GM21576 (cell line): ENCODE measurements around the gene ERG.

Source experiments
- ATAC-seq: cut with Tn5 transposase; IDR thresholded peaks from one replicate; pipeline ENCODE4 v1.9.1; 2021; ENCODE audit warnings: mild to moderate bottlenecking, moderate library complexity; ENCODE audit not compliant: unreplicated experiment

ERG gene

DNA sequence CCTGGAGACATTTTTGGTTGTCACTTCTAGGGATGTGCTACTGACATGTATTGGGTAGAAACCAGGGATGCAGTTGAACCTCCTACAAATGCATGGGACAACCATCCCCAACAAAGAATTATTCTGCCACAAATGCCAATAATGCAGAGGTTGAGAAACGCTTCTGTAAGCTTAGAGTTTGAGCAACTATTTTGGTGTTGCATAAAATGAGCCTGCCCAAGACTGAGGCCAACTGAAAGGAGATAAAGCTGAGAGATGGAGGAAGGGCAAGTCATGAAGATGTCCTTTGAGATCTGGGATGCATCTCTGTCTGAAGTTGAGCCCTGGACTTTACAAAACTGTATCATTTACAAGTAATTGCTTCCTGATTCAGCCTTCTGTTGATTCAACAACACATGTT is 134.6 kb downstream of the ERG start:
- ATAC-seq = no peak

DNA sequence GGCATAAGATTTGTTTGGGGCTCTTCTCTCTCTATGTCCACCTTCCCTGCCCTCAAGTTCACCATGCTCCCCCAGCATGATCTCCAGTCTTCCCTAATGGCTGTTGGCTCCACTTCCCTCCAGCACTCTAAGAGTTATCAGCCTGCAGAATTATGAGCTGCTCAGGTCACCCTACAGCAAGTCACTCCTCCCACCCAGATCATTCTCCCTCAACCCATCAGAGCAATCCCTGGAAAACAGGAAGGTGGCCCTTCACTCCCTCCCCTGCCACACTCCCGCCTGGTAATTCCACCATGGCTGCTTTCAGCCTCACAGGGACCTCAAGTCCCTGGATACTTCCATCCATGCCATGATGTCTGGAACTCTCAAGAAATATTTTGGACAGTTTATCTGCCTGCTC is 137.0 kb downstream of the ERG start:
- ATAC-seq = no peak

DNA sequence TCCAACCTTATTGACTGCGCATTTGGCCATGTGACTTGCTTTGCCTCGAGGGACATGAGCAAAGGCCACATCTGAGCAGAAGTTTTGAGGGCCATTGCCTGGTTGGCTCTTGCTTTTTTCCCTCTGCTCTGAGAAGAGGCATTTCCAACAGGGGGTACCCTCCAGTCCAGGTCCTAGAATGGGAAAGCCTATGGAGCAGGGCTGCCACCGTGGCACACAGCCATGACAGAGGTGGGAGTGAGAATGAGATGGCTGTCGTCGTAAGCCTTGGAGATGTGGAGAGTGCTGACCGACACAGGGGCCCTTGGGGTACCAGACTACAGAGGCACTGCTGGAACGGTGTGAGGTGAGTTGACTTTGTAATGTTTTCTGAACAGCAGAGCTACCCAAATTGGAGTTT is 138.4 kb downstream of the ERG start:
- no peak for ATAC-seq

DNA sequence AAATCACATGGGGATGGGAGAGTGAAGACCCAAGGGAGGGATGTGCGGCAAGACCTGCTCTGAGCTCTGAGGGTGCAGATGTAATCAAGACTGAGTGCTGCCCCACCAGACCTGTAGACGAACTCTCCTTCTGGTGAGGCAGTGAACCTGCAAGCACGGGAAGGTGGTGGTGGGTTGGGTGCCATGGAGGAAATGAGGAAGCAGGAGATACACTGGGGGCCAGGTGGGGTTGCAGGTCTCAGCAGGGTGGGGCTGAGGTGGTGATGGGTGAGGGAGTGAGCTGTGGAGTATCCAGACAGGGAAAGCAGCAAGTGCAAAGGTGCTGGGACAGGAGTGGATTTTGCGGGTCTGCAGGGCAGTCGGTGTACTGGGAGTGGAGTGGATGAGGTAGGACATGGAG is 139.2 kb downstream of the ERG start:
- ATAC-seq = no peak

DNA sequence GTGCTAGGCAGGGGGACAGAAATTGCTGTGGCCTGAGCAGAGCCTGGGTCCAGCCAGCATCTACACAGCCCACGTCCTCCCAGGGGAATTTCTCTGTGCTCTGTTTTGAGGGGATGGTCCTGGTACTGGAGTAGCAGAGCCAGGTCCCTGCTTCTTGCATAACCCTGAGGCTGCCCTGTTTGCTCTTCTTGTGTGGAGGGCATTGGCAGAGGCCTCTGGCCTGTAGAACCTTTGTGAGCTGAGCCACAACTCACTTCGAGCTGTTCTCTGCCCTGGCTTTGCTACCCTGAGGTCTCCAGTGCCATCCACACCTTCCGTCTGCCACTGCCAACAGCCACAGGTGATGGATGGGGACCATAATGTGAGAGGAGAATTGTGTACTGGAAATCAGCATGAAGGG is 139.6 kb downstream of the ERG start:
- ATAC-seq = no peak

DNA sequence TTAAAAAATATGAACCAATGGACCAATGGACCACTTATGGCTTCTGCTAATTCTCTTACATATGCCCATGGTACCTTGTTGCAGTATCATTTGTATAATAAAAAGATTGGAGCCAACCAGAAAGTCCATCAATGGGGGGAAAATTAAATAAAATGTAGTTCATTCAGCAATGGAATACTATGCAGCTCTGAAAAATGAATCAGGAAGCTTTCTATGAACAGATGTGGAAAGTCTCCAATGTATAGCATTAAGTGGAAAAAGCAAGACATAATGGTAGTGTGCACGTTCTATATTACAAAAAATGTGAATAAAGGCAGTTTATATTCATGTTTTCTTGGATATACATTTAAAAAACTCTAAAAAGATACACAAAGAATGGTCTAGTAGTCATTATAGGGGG is 140.2 kb downstream of the ERG start:
- no peak for ATAC-seq

DNA sequence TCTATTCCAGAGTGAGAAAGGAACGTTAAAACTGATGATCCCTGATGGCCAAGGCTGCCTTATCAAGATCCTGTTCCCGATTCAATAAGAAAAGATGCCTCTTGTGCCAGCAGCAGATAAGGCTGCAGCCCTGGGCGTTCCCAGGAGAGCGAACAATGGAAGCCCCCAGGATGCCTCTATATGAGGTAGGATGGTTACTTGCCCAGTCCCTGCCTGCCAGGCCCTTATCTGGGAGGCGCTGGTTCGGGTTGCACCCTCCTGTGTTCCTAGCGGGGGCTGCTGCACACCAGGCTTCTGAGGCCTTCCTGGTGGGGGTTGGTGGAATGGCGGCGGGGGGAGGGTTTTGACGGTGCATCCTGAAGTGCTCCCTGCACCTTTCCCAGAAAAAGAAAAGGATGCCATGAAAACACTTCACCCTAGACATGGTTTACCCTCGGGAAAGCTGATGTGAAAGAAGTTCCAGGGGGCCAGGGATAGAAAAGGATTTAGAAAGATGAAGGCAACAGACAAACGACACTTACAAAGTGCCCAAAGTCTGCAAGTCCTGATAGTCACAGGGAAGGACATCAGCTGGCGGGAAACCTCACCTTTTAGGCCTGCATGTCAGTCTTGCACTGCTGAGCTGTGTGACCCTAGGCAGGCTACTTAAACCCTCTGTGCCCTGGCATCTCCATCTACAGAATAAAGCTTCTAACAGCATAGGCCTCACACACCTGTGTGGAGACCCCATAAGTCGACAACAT is 141.2 kb downstream of the ERG start:
- no peak for ATAC-seq

DNA sequence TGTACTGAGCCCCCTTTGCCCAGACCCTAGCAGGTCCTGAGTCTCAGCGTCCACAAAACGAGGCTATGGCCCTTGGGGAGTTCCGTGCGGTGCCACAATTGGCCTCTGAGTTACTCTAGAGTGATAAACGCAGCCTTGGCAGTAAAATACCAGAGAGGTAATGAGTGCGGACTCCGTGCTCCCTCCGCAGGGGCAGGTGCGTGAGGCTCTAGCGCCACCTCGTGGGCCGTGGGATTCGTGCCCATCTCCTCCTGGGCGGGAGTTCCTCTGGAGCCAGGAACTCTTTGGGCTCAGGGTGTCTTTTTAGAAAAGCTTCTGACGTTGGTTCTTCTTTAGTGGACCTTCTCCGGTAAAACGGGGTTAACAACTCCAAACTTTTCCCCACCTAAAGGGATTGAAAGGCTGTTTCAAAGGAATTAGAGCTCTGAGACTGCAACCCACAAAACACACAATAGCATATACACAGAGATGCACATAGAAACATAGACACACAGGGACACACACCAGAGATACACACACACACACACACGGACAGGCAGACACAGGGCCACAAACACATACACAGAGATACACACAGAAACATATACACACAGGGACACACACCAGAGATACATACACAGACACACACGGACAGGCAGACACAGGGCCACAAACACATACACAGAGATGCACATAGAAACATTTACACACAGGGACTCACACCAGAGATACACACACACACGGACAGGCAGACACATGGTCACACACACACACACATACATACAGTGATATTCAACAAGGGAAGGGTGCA is 142.1 kb downstream of the ERG start:
- peak; percentile 64 for ATAC-seq

DNA sequence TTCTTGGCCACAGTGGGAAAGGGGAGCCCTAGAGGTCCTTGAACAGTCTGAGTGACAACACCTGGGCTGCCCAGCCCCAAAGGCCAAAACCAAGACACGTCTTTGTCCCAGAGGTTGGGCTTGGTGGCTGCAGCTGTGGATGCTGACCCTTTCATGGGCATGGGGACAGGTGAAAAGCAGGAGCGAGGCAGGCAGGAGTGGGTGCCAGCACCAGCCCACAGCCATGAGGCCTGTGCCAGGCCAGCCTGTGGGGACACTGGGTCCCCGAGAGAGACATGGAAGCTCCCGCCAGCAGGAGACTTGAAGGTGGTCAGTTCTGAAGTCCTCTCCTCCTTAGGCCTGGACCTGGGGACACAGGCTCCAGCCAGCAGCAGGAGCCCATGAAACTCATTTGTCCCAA is 142.9 kb downstream of the ERG start:
- no peak for ATAC-seq

DNA sequence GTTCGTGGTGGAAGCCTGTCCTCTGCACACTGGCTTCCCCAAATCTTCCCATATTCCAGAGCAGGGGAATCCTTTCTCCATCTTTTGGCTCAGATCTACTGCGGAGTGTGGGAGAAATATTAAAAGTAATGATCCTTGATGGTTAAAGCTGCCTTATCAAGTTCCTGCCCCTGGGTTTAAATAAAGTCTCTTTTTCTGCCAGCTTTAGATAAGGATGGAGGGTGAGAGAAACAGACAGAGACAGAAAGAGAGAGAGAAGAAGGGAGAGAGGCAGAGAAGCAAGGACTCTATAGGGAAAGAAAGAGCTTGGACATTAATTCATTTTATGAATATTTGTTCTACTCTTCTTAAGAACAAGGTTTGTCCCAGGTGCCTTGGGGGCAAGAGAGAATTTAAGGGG is 143.5 kb downstream of the ERG start:
- no peak for ATAC-seq

DNA sequence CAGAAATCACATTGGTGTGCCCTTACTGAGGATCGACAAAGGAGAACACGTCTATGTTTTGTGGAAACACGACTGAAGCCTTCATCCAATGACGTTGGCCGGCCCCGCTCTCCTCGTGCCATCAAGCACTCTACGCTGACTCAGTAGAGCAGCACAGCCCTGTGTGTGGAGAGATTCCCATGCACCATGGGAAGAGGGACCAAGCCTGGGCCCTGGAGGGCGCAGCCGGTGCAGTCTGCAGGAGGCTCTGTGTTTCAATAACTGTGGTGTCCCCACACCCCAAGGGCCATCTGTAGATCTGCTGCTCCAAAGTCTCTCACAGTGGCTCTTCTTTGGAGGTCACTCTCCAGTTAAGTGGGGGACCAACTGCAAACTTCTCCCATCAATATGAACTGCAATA is 144.0 kb downstream of the ERG start:
- no peak for ATAC-seq

DNA sequence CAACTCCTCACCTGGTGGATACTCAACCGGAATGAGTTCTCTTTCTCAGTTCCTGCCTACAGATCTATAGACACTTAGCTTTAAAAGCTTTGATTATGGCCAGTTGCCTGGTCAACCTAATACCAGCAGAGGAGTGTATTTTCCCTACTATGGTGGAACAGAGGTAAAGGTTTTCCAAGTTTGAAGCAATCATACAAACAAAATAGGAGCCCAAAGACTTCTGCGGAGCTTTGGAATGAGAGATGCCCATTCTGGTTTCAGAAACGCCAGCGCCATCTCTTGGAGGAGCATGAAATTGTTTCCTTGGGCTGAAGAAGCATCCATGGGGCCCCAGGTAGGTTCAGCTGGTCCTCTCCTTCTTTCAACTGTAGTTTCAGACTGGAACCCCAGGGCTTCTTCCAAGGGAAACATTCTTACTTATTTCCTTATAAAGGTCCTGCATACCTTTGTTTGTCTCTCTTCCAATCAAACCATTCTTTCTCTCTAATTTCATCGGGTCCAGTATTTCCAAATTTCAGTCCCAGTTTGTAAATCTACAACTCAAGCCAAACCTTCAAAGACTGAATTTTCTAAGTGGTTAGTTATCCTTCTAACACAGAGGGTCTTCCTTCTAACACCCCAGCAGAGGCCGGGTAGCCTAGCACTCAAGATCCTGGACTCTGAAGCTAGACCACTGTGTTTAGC is 145.6 kb downstream of the ERG start:
- ATAC-seq = no peak

DNA sequence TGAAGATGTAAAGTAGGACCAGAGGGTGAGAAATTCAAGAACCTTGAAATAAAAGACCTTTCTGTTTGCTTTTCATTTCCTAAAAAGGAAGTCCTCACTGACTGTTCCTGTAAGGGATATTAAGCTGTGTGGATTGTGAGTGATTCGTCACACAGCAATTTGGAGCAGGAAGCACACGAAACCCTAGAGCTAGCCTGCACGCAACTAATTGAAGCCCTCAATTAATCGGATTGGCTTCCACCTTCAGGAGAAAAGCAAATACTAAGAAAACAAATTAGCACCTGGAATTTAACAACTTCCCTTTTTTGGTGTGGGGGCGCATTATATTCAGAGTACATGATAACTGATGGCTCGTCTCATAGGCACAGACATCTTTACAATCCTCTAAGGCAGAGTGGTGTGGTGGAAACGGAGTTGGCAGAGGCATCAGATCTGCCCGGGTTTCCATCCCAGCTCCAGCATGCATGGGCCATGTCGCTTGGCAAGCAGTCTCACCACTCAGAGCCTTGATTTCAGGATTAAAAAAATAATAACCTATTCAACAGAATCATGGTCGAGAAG is 146.2 kb downstream of the ERG start:
- no peak for ATAC-seq

DNA sequence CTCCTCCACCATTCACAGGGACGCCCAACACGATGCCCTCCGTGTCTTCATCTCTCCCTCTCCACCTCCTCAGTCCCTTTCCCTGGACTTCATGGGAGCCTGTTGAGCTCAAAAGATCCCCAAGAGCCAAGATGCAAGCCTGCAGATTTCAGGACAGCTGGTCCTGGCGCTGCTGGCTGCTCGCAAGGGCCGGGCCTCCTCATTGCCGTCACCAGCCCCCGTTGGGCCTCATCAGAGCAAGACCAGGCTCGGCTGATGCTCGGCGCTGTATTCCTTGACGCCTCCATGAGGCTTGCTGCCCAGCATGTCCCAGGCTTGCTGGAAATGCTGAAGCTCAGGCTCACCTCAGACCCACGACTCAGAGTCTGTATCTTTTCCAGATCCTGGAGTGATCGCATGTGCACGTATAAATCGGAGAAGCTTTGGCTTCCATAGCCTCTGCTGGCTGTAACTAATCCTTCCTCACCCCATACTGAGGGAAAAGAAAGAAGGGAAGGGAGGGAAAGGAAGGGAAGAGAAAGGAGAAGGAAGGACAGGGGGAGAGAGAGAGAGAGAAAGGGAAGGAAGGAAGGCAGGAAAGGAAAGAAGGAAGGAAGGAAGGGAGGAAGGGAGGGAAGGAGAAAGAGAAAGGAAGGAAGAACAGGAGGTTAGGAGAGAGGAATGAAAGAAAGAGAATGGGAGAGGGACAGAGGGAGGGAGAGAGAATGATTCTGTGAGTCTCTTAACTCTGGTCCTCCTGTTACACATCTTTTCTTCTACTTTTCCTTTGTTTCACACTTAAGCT is 146.9 kb downstream of the ERG start:
- no peak for ATAC-seq

DNA sequence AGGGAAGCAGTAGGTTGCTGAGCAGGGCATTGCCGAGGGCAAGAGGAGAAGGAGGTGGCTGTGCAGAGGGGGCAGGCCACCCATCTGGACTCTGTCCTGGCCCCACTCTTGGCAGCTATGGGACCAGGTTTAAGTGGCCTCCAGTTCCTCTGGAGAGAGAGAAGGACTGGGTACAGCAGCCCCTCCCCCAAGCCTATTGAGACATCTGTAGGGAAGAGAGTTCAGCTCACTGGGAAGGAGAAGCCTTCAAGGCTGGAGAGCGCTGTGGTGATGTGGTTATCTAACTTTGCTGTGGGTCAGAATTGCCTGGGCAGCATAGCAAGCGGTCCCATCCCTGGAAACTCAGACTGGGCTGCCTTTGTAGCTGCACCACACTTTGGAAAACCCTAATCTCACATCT is 147.6 kb downstream of the ERG start:
- ATAC-seq = no peak

DNA sequence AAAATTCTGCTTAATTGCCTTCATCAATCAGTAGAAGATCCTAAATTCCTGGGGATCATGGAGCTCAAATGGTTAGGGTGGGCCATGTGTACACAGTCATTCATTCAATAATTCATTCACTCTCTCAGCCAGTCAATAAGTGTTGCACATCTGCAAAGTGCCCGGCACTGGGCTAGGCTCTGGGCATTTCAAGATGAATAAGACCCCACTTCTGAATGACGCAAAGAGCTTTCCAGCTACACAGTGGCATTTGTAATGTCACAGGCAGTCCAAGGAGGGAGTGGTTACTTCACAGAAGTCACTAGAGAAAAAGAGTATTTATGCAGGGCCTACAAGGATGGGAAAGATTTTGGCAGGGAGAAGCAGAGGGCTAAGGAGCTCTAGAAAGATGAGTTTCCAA is 148.3 kb downstream of the ERG start:
- ATAC-seq = no peak

DNA sequence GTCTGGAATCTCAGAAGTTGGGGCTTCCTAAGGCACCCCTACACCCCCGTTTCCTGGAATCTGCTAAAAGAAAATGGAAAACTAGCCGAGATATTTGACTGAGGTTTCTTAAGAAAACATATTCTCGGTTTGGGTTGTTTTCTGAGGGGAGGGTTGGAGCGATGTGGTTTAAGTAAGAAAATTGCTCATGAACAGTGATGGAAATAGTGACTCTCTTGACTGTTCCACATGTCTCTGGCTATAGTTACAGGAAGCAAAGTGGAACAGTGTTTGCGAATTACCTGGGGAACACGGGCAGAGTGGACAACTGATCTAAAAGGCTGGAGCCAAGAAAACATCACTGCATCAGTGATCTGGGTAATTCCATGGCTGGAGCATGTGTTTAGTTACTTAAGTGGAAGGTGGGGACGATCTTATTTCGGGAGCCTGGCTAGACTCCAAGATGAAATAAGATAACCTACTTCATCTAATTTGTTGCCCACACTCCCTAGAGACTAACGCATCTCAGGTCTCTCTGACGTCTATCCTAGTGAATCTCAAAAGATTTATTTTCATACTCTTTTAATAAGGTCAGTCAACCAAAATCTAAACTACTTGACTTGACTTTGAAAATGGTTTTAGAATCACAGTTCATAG is 149.0 kb downstream of the ERG start:
- no peak for ATAC-seq

DNA sequence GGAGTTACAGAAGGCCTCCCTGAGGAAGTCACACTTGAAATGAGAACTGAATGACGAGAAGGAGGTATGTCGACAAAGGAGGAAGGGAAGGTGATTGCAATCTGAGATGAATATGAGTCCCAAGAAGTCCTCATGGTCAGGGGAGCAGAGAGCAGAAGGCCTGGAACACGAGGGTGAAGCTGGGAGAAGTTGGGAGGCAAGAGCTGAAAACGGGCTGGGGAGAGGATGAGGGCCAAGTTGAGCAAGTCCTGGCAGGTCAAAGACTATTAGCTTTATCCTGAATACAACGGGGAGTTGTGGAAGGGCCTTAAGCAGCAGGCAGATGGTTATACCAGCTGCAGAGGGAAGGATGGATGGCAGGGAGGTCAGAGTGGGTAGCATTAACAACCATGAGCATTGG is 152.0 kb downstream of the ERG start:
- no peak for ATAC-seq

DNA sequence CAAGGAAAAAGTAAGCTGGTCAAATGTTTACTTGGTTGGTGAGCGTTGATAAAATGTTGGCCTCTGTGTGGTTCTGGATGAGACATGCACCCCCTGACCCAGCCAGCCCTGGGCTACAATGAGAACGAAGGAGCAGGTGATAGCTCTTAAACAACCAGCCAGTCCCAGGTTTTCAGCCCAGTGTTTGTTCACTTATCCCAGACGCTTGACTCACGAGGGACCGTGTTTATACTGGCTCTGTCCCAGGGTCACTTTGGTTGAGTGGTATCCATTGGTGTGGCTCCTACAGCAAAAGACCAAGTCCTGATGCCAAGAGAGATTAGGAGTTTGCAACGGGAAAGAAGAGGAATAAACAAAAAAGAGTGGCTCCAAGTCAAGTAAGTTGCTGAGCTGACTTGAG is 154.6 kb downstream of the ERG start:
- ATAC-seq = no peak

DNA sequence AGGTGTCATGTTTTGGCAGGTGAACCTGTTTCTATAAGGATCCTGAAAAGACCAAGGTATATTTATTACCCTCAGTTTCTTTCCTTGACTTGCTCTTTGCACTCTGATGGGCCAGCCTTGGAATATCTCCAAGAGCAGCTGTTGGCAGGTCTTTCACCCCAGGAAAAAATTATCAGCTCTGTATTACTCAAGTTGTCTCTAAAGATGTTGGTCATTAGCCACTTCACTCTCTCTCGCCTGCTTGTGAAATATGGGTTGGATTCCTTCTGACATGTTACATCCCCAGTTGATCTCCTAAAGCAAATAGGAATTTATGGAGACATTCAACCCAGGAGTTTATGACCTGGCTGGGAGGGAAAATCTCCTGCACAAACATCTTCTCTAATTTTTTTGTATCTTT is 155.5 kb downstream of the ERG start:
- no peak for ATAC-seq
